MCF 10A (cell line): Measurements from ENCODE around the gene CASKIN1. TPM values are rescaled to one million over a fixed set of nuclear protein-coding genes. Genes with fewer than 3 reads are reported as not detected.
"Not testable (repeated sequence)": the region's sequence is repeated elsewhere in the genome, so short reads cannot be mapped to it uniquely, and the experiment has no call there.

Source experiments
- BruUV-seq: library from RNA; stranded (reverse); fragments of 400-500 nt; replicated peaks from 2 replicates; lab custom pipeline; 2021; lab: Mats Ljungman, UMichigan
- CTCF ChIA-PET: fragments of 300-600 bp; sonication (Branson Sonifier 250); formaldehyde crosslinking; extraction: SDS; loops from one replicate; lab custom pipeline; 2021; ENCODE audit warnings: antibody characterized with exemption, inconsistent platforms; lab: Yijun Ruan, JAX
- POLR2A ChIA-PET: fragments of 300-600, 350-650 bp; sonication (Branson Sonifier 250); formaldehyde crosslinking; extraction: SDS; loops from one replicate; lab custom pipeline; 2020; ENCODE audit warnings: antibody characterized with exemption, inconsistent platforms; lab: Yijun Ruan, JAX
- DNase-seq: peaks from one replicate; pipeline ENCODE4 v3.0.0-alpha.2; 2018; ENCODE audit not compliant: unreplicated experiment
- H3K27ac Mint-ChIP-seq: one replicate; pipeline ENCODE4 v1.8.0; 2022; ENCODE audit warnings: mild to moderate bottlenecking, low read depth, mixed read lengths; ENCODE audit not compliant: unreplicated experiment
- H3K27me3 Mint-ChIP-seq: one replicate; pipeline ENCODE4 v1.8.0; 2022; ENCODE audit warnings: mixed read lengths; ENCODE audit not compliant: insufficient read depth, unreplicated experiment
- H3K36me3 Mint-ChIP-seq: one replicate; pipeline ENCODE4 v1.8.0; 2022; ENCODE audit warnings: mild to moderate bottlenecking, moderate library complexity, mixed read lengths; ENCODE audit not compliant: insufficient read depth, unreplicated experiment
- H3K4me1 Mint-ChIP-seq: one replicate; pipeline ENCODE4 v1.8.0; 2022; ENCODE audit warnings: mixed read lengths; ENCODE audit not compliant: insufficient read depth, unreplicated experiment
- H3K4me3 Mint-ChIP-seq: one replicate; pipeline ENCODE4 v1.8.0; 2022; ENCODE audit warnings: mild to moderate bottlenecking, moderate library complexity, mixed read lengths; ENCODE audit not compliant: unreplicated experiment
- H3K9me3 Mint-ChIP-seq: one replicate; pipeline ENCODE4 v1.8.0; 2022; ENCODE audit warnings: mixed read lengths; ENCODE audit not compliant: unreplicated experiment
- CTCF ChIP-seq: fragments of 200-600 bp; IDR thresholded peaks from one replicate; pipeline ENCODE4 v1.8.0; 2022; ENCODE audit warnings: antibody characterized with exemption, mild to moderate bottlenecking; ENCODE audit not compliant: unreplicated experiment
- intact Hi-C: fragments of 100-400 bp; cut with micrococcal nuclease; formaldehyde crosslinking; loops from 2 replicates; pipeline ENCODE4 v1.14.1; 2022
- total RNA-seq: library from RNA; stranded (reverse); gene quantifications from 2 replicates; pipeline ENCODE4 v1.2.3, GENCODE V29; 2022

CASKIN1 gene
- total RNA-seq, 1 experiment from 2014 or later, result 0.14 TPM

GRCh38 chr16:2142942-2143877 is 53.2 kb downstream of the CASKIN1 start:
- Mint-ChIP-seq H3K27me3 (no peaks in the 10 kb centered on the region), H3K4me1 (no peaks in the 10 kb centered on the region), H3K4me3 (no peak overlapping the region), H3K36me3 (peaks cover 9% of the 10 kb centered on the region), H3K9me3 (no peaks in the 10 kb centered on the region), H3K27ac (no peak overlapping the region)
- ChIA-PET CTCF (interaction anchor here (0.6 to 2.6 kb wide), 4 partner anchors 9 to 166 kb away, joined by 3 to 13 read pairs (median 6); no protein-coding TSS in a partner anchor), POLR2A (interaction anchor here (0.8 to 1.3 kb wide), 3 partner anchors 10 to 134 kb away, joined by 3 to 7 read pairs (median 6); partner anchors contain the start of gene TRAF7)
- intact Hi-C loops, result loop anchor here (5.0 kb wide), 1 partner anchor 281 kb away; no protein-coding TSS in a partner anchor
- DNase-seq, result peak; percentile 34
- no TSS peak for BruUV-seq
- TF ChIP-seq CTCF, result no peak

DNA sequence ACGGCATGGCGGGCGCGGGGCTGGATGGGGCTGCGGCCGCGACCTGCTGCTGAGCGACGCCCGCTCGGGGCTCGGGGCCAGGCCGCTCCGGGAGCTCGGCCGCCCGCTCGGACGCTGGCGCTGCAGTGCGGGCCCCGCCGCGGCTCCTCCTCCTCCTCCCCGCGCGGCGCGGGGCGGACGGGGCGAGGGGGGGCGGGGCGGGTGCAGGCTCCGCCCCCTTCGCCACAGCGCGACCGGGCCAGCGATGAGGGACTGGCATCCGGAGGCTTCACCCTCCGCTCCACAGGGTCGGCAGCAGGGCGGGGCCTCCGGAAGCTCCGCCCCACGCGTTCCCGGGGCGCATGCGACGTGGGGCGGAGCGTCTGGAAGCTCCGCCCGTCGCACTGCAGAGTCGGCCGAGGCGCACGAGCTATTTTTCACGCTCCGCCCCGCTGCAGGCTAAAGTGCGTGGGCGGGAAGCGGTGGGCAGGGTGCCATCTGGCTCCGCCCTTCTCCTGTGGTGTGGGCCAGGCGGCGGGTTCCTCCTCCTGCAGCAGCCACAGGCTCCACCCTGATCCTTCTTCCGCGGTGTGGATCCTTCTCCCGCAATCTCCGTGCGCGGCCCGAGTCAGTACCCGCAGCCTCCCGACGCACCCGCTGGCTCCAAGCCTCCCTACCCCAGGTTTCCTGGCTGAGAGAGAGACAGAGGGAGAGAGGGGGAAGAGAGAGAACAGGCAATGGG is 60.5 kb downstream of the CASKIN1 start, which contains the start of gene PKD1:
Gene PKD1, minus strand, starts transcription at position 129 of the 721 bp plus-strand sequence. CDS start 209 bp downstream, outside the sequence.
- H3K27ac Mint-ChIP-seq, result peak within 1 kb of the TSS; percentile 87
- peak; percentile 82 for DNase-seq
- H3K36me3 Mint-ChIP-seq, H3K9me3 Mint-ChIP-seq, H3K4me1 Mint-ChIP-seq, H3K27me3 Mint-ChIP-seq, intact Hi-C loops, BruUV-seq: not testable (repeated sequence)
- CTCF ChIA-PET, result interaction anchor here (0.6 to 1.3 kb wide), 4 partner anchors 9 to 17 kb away, joined by 3 to 6 read pairs (median 4); no protein-coding TSS in a partner anchor
- peak within 1 kb of the TSS; percentile 87 for H3K4me3 Mint-ChIP-seq
- POLR2A ChIA-PET, result interaction anchor here (0.7 to 1.9 kb wide), 10 partner anchors 12 to 171 kb away, joined by 3 to 14 read pairs (median 4); partner anchors contain the start of genes RAB26, RPS2, TBL3 and TRAF7

- H3K27ac Mint-ChIP-seq, result peak overlapping the region; percentile 87
- CTCF ChIA-PET, intact Hi-C loops, POLR2A ChIA-PET, BruUV-seq, H3K36me3 Mint-ChIP-seq, H3K27me3 Mint-ChIP-seq, H3K4me1 Mint-ChIP-seq, H3K9me3 Mint-ChIP-seq, DNase-seq: not testable (repeated sequence)
- H3K4me3 Mint-ChIP-seq, result peak overlapping the region; percentile 77
These were observed 61.3 kb downstream of the CASKIN1 start for GRCh38 chr16:2135071-2135470.

- CTCF ChIA-PET, H3K27ac Mint-ChIP-seq, H3K9me3 Mint-ChIP-seq, H3K36me3 Mint-ChIP-seq, DNase-seq, intact Hi-C loops, H3K27me3 Mint-ChIP-seq, POLR2A ChIA-PET, H3K4me1 Mint-ChIP-seq: not testable (repeated sequence)
- TSS peak; percentile 20 for BruUV-seq
- peak overlapping the region; percentile 55 for H3K4me3 Mint-ChIP-seq
These were observed 62.6 kb downstream of the CASKIN1 start for GRCh38 chr16:2133797-2134196.

GRCh38 chr16:2129890-2130447 is 66.4 kb downstream of the CASKIN1 start:
- H3K27ac Mint-ChIP-seq, H3K4me3 Mint-ChIP-seq: not testable (repeated sequence)
- H3K4me1 Mint-ChIP-seq, result peaks cover 20% of the 10 kb centered on the region

GRCh38 chr16:2129251-2129650 is 67.2 kb downstream of the CASKIN1 start:
- H3K4me1 Mint-ChIP-seq, result peaks cover 21% of the 10 kb centered on the region
- POLR2A ChIA-PET, intact Hi-C loops, H3K36me3 Mint-ChIP-seq, H3K9me3 Mint-ChIP-seq, H3K27me3 Mint-ChIP-seq, BruUV-seq, CTCF ChIA-PET: not testable (repeated sequence)
- H3K4me3 Mint-ChIP-seq, result peak overlapping the region; percentile 70
- peak; percentile 63 for DNase-seq
- peak overlapping the region; percentile 75 for H3K27ac Mint-ChIP-seq

More at GRCh38 chr16:2129890-2130447, 66.4 kb downstream of the CASKIN1 start:
- POLR2A ChIA-PET, intact Hi-C loops, DNase-seq, CTCF ChIA-PET, H3K9me3 Mint-ChIP-seq, H3K36me3 Mint-ChIP-seq, BruUV-seq, H3K27me3 Mint-ChIP-seq: not testable (repeated sequence)

DNA sequence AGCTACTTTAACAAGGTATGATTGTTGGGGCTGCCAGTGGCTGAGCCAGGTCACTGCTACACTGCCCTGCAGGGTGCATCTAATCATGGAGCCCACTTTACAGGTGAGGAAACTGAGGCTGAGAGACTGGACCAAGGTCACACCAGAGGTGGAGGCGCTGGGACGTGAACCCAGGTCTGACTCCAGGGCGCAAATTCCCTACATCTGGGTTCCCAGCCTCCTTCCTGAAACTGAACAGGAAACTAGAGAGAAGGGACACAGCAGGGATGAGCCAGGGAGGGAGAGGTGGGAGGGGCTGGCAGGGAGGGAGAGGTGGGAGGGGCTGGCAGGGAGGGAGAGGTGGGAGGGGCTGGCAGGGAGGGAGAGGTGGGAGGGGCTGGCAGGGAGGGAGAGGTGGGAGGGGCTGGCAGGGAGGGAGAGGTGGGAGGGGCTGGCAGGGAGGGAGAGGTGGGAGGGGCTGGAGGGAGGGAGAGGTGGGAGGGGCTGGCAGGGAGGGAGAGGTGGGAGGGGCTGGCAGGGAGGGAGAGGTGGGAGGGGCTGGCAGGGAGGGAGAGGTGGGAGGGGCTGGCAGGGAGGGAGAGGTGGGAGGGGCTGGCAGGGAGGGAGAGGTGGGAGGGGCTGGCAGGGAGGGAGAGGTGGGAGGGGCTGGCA is 68.7 kb downstream of the CASKIN1 start:
- H3K4me3 Mint-ChIP-seq, H3K9me3 Mint-ChIP-seq, H3K27me3 Mint-ChIP-seq, POLR2A ChIA-PET, intact Hi-C loops, H3K36me3 Mint-ChIP-seq, BruUV-seq: not testable (repeated sequence)
- Mint-ChIP-seq H3K4me1 (peaks cover 21% of the 10 kb centered on the region), H3K27ac (peak overlapping the region; percentile 75)
- DNase-seq, result peak; percentile 64
- CTCF ChIA-PET, result interaction anchor here (0.6 to 0.7 kb wide), 2 partner anchors 14 to 81 kb away, joined by 3 read pairs; no protein-coding TSS in a partner anchor
